SK-N-SH treated with all-trans-retinoic acid at 6 μM for 48 hours (cell line): ENCODE results near the gene FBLN7.

Experiments used
- ATAC-seq: fragments of 200-7000 bp; cut with Tn5 transposase; 3 replicates; pipeline ENCODE4 v1.9.1; 2020; ENCODE audit warnings: mild to moderate bottlenecking, moderate library complexity
- ARNTL ChIP-seq: fragments of 450-650 bp; formaldehyde crosslinking; IDR thresholded peaks from 2 replicates; pipeline ENCODE4 v1.5.0; 2020; ENCODE audit warnings: low read depth, mild to moderate bottlenecking, moderate library complexity, borderline replicate concordance
- CREB5 ChIP-seq: fragments of 250-450 bp; sonication (Bioruptor Pico); IDR thresholded peaks from 2 replicates; pipeline ENCODE4 v1.5.1; 2020; ENCODE audit warnings: low read depth, mild to moderate bottlenecking, moderate library complexity
- CSDC2 ChIP-seq: fragments of 250-450 bp; sonication (Bioruptor Pico); IDR thresholded peaks from 2 replicates; pipeline ENCODE4 v1.5.0; 2020; ENCODE audit warnings: mild to moderate bottlenecking, moderate library complexity
- CSRNP3 ChIP-seq: fragments of 250-450 bp; sonication (Bioruptor Pico); IDR thresholded peaks from 2 replicates; pipeline ENCODE4 v1.5.1; 2021; ENCODE audit warnings: mild to moderate bottlenecking, moderate library complexity
- ESRRG ChIP-seq: fragments of 250-450 bp; sonication (Bioruptor Pico); IDR thresholded peaks from 2 replicates; pipeline ENCODE4 v1.6.1; 2021; ENCODE audit warnings: mild to moderate bottlenecking
- GLIS3 ChIP-seq: fragments of 250-450 bp; sonication (Bioruptor Pico); IDR thresholded peaks from 2 replicates; pipeline ENCODE4 v1.5.0; 2020; ENCODE audit warnings: mild to moderate bottlenecking, moderate library complexity
- ISL1 ChIP-seq: fragments of 250-450 bp; sonication (Bioruptor Pico); IDR thresholded peaks from 2 replicates; pipeline ENCODE4 v2.1.2; 2022; ENCODE audit warnings: mild to moderate bottlenecking, moderate library complexity
- OSR1 ChIP-seq: fragments of 250-450 bp; sonication (Bioruptor Pico); IDR thresholded peaks from 2 replicates; pipeline ENCODE4 v1.8.0; 2022; ENCODE audit warnings: moderate library complexity, mild to moderate bottlenecking, inconsistent platforms
- PATZ1 ChIP-seq: fragments of 250-450 bp; sonication (Bioruptor Pico); IDR thresholded peaks from 2 replicates; pipeline ENCODE4 v1.8.0; 2020; ENCODE audit warnings: mild to moderate bottlenecking, moderate library complexity, borderline replicate concordance
- POU6F1 ChIP-seq: fragments of 250-450 bp; sonication (Bioruptor Pico); IDR thresholded peaks from 2 replicates; pipeline ENCODE4 v1.8.0; 2021; ENCODE audit warnings: low read depth, mild to moderate bottlenecking, moderate library complexity, borderline replicate concordance
- PPARA ChIP-seq: fragments of 250-450 bp; sonication (Bioruptor Pico); IDR thresholded peaks from 2 replicates; pipeline ENCODE4 v1.5.0; 2020; ENCODE audit warnings: mild to moderate bottlenecking, borderline replicate concordance
- RARB ChIP-seq: fragments of 250-450 bp; sonication (Bioruptor Pico); IDR thresholded peaks from 2 replicates; pipeline ENCODE4 v1.8.0; 2021; ENCODE audit warnings: mild to moderate bottlenecking, moderate library complexity
- SNAI2 ChIP-seq: fragments of 250-450 bp; sonication (Bioruptor Pico); IDR thresholded peaks from 2 replicates; pipeline ENCODE4 v1.5.0; 2020; ENCODE audit warnings: mild to moderate bottlenecking, moderate library complexity
- TCF4 ChIP-seq: fragments of 250-450 bp; sonication (Bioruptor Pico); IDR thresholded peaks from 2 replicates; pipeline ENCODE4 v1.8.0; 2021; ENCODE audit warnings: mild to moderate bottlenecking, moderate library complexity, borderline replicate concordance
- TOX ChIP-seq: fragments of 250-450 bp; sonication (Bioruptor Pico); IDR thresholded peaks from 2 replicates; pipeline ENCODE4 v1.8.0; 2021; ENCODE audit warnings: mild to moderate bottlenecking, moderate library complexity, borderline replicate concordance
- TSHZ2 ChIP-seq: fragments of 250-450 bp; sonication (Bioruptor Pico); IDR thresholded peaks from 2 replicates; pipeline ENCODE4 v1.5.0; 2020; ENCODE audit warnings: mild to moderate bottlenecking, moderate library complexity
- ZC3H10 ChIP-seq: fragments of 250-450 bp; sonication (Bioruptor Pico); IDR thresholded peaks from 2 replicates; pipeline ENCODE4 v1.5.1; 2021; ENCODE audit warnings: mild to moderate bottlenecking, moderate library complexity
- ZFP3 ChIP-seq: fragments of 250-450 bp; sonication (Bioruptor Pico); IDR thresholded peaks from 2 replicates; pipeline ENCODE4 v1.5.0; 2020; ENCODE audit warnings: mild to moderate bottlenecking, moderate library complexity
- ZFP30 ChIP-seq: fragments of 450-650 bp; formaldehyde crosslinking; IDR thresholded peaks from 2 replicates; pipeline ENCODE4 v1.5.0; 2022; ENCODE audit warnings: mild to moderate bottlenecking, moderate library complexity
- ZNF565 ChIP-seq: fragments of 450-650 bp; formaldehyde crosslinking; conservative IDR thresholded peaks from 2 replicates; pipeline ENCODE4 v1.5.0; 2020; ENCODE audit warnings: low read depth, mild to moderate bottlenecking, moderate library complexity
- ZNF70 ChIP-seq: fragments of 450-650 bp; formaldehyde crosslinking; IDR thresholded peaks from 2 replicates; pipeline ENCODE4 v1.5.0; 2020; ENCODE audit warnings: mild to moderate bottlenecking, moderate library complexity
- ZNF8 ChIP-seq: fragments of 450-650 bp; formaldehyde crosslinking; IDR thresholded peaks from 2 replicates; pipeline ENCODE4 v1.5.0; 2020; ENCODE audit warnings: mild to moderate bottlenecking, moderate library complexity

Gene FBLN7

GRCh38 chr2:112144966-112145365 is 6.8 kb downstream of the FBLN7 start:
- TF ChIP-seq ZFP30, result no peak
- no peak for TF ChIP-seq TOX
- no peak for TF ChIP-seq ZNF565
- no peak for TF ChIP-seq POU6F1 (CRISPR knock-in tag)
- no peak for TF ChIP-seq ARNTL (CRISPR knock-in tag)
- no peak for TF ChIP-seq CSRNP3 (CRISPR knock-in tag)

GRCh38 chr2:112147382-112148168 is 9.4 kb downstream of the FBLN7 start:
- ATAC-seq, result no peak
- no peak for TF ChIP-seq ZFP30
- TF ChIP-seq ESRRG, result no peak
- TF ChIP-seq ZNF70 (CRISPR knock-in tag), result no peak
- no peak for TF ChIP-seq TCF4
- no peak for TF ChIP-seq ZFP3 (CRISPR knock-in tag)
- no peak for TF ChIP-seq ZC3H10 (CRISPR knock-in tag)
- TF ChIP-seq GLIS3, result no peak
- TF ChIP-seq PPARA (CRISPR knock-in tag), result no peak
- TF ChIP-seq PATZ1 (CRISPR knock-in tag), result no peak
- no peak for TF ChIP-seq SNAI2 (CRISPR knock-in tag)
- no peak for TF ChIP-seq TOX

More at GRCh38 chr2:112144966-112145365, 6.8 kb downstream of the FBLN7 start:
- no peak for ATAC-seq

GRCh38 chr2:112148477-112148876 is 10.3 kb downstream of the FBLN7 start:
- no peak for ATAC-seq
- TF ChIP-seq TOX (no peak), TSHZ2 (CRISPR knock-in tag) (no peak), POU6F1 (CRISPR knock-in tag) (no peak), ZFP30 (no peak), ZFP3 (CRISPR knock-in tag) (no peak), ZNF70 (CRISPR knock-in tag) (no peak), RARB (CRISPR knock-in tag) (no peak), CSDC2 (CRISPR knock-in tag) (no peak), ESRRG (no peak), PATZ1 (CRISPR knock-in tag) (no peak), OSR1 (CRISPR knock-in tag) (no peak), ARNTL (CRISPR knock-in tag) (no peak), ZNF565 (no peak), SNAI2 (CRISPR knock-in tag) (no peak), TCF4 (no peak), CREB5 (CRISPR knock-in tag) (no peak), CSRNP3 (CRISPR knock-in tag) (no peak), ISL1 (no peak), PPARA (CRISPR knock-in tag) (no peak), ZNF8 (CRISPR knock-in tag) (no peak)
